Gastroesophageal sphincter (tissue), 3 donors: ENCODE measurements around the gene TAS1R3.

ENCODE experiments used
- CTCF ChIP-seq, 4 experiments: fragments of 200-600 bp in 2 of 4; fragments of 450-650 bp in 2 of 4; sonication (generic) in 1 of 4; IDR thresholded peaks; one replicate each; pipeline ENCODE4 v1.5.1; 2017 to 2019; ENCODE audit warnings: antibody characterized with exemption in 4 of 4, mild to moderate bottlenecking in 2 of 4, moderate library complexity in 2 of 4
- EP300 ChIP-seq: sonication (generic); formaldehyde crosslinking; IDR thresholded peaks from one replicate; pipeline ENCODE4 v1.6.1; 2017; ENCODE audit warnings: antibody characterized with exemption, mild to moderate bottlenecking
- POLR2A ChIP-seq, 2 donors: fragments of 450-650 bp; IDR thresholded peaks; one replicate each; pipeline ENCODE4 v1.6.1; 2017; ENCODE audit warnings: antibody characterized with exemption in 2 of 2, mild to moderate bottlenecking in 2 of 2, moderate library complexity in 1 of 2
- POLR2AphosphoS5 ChIP-seq: sonication (generic); formaldehyde crosslinking; IDR thresholded peaks from one replicate; pipeline ENCODE4 v1.6.1; 2017; ENCODE audit warnings: antibody characterized with exemption

- TF ChIP-seq CTCF (IDR thresholded peaks at IDR 0.05) (no peak), POLR2A (IDR thresholded peaks at IDR 0.05) (no peak), POLR2AphosphoS5 (no peak), EP300 (no peak)
Observed at GRCh38 chr1:1319646-1319941, 11.5 kb upstream of the TAS1R3 start.
